Keratinocyte (primary cell): Measurements from ENCODE around the gene PRRX1. TPM values are rescaled to one million over a fixed set of nuclear protein-coding genes. Genes with fewer than 3 reads are reported as not detected.

Source experiments
- DNase-seq: peaks from one replicate; pipeline ENCODE4 v3.0.0-alpha.2; 2011; ENCODE audit warnings: low read depth, missing footprints, low spot score
- FAIRE-seq: peaks from 2 replicates; lab custom pipeline; 2011; peaks lifted over from hg19 to GRCh38; lab: Jason Lieb, UNC
- H2AFZ ChIP-seq: 2 replicates; pipeline ENCODE4 v1.6.0; 2012; ENCODE audit warnings: low read length, control low read depth, inconsistent platforms; ENCODE audit not compliant: control insufficient read depth
- H3K27ac ChIP-seq: 2 replicates; pipeline ENCODE4 v1.5.1; 2011; ENCODE audit warnings: low read length; ENCODE audit not compliant: control insufficient read depth, insufficient read depth
- H3K27me3 ChIP-seq: 3 replicates; pipeline ENCODE4 v1.6.0; 2011; ENCODE audit warnings: low read length; ENCODE audit not compliant: control insufficient read depth, insufficient read depth; ENCODE audit errors: extremely low read depth
- H3K36me3 ChIP-seq, 2 experiments: 2 replicates in 1 of 2; 3 replicates in 1 of 2; pipeline ENCODE4 v1.5.1; 2011; ENCODE audit warnings: low read length in 2 of 2, mild to moderate bottlenecking in 1 of 2; ENCODE audit not compliant: control insufficient read depth in 2 of 2, insufficient read depth in 2 of 2; ENCODE audit errors: extremely low read depth in 1 of 2
- H3K4me1 ChIP-seq: 3 replicates; pipeline ENCODE4 v1.5.1; 2011; ENCODE audit warnings: low read length; ENCODE audit not compliant: control insufficient read depth, insufficient read depth; ENCODE audit errors: extremely low read depth
- H3K4me2 ChIP-seq: 3 replicates; pipeline ENCODE4 v1.6.0; 2011; ENCODE audit warnings: low read depth, low read length; ENCODE audit not compliant: control insufficient read depth, insufficient read depth; ENCODE audit errors: extremely low read depth
- H3K4me3 ChIP-seq, 3 experiments: fragments of 200-600 bp in 1 of 3; sonication (generic) in 1 of 3; 2 replicates in 2 of 3; 3 replicates in 1 of 3; pipeline ENCODE4 v1.5.1; 2011 to 2016; ENCODE audit warnings: low read length in 3 of 3, mild to moderate bottlenecking in 3 of 3, control low read depth in 2 of 3, inconsistent platforms in 1 of 3, low read depth in 1 of 3, mixed read lengths in 1 of 3, mixed run types in 1 of 3, moderate library complexity in 1 of 3; ENCODE audit not compliant: control insufficient read depth in 2 of 3, insufficient read depth in 2 of 3; ENCODE audit errors: extremely low read depth in 1 of 3
- H3K79me2 ChIP-seq: 2 replicates; pipeline ENCODE4 v1.6.0; 2012; ENCODE audit warnings: low read length; ENCODE audit not compliant: control insufficient read depth, insufficient read depth
- H3K9ac ChIP-seq: 3 replicates; pipeline ENCODE4 v1.6.0; 2011; ENCODE audit warnings: low read length; ENCODE audit not compliant: control insufficient read depth, insufficient read depth; ENCODE audit errors: extremely low read depth
- H3K9me1 ChIP-seq: 3 replicates; pipeline ENCODE4 v1.6.0; 2011; ENCODE audit warnings: low read length; ENCODE audit not compliant: control insufficient read depth, insufficient read depth; ENCODE audit errors: extremely low read depth
- H3K9me3 ChIP-seq: 2 replicates; pipeline ENCODE4 v1.5.1; 2012; ENCODE audit warnings: low read depth, low read length; ENCODE audit not compliant: control insufficient read depth
- H4K20me1 ChIP-seq: 3 replicates; pipeline ENCODE4 v1.6.0; 2011; ENCODE audit warnings: low read length; ENCODE audit not compliant: control insufficient read depth, insufficient read depth; ENCODE audit errors: extremely low read depth
- CTCF ChIP-seq, 3 experiments: IDR thresholded peaks in 1 of 3; conservative IDR thresholded peaks in 1 of 3; optimal IDR thresholded peaks in 1 of 3; 2 replicates in 2 of 3; 3 replicates in 1 of 3; pipeline versions ENCODE3 to v1.5.1; 2011; ENCODE audit warnings: low read length in 3 of 3, mild to moderate bottlenecking in 3 of 3, moderate library complexity in 2 of 3, control low read depth in 1 of 3, inconsistent platforms in 1 of 3; ENCODE audit not compliant: insufficient read depth in 2 of 3; ENCODE audit errors: extremely low read depth in 1 of 3
- EZH2 ChIP-seq: IDR thresholded peaks from one replicate; pipeline ENCODE4 v1.6.1; 2012; ENCODE audit warnings: inconsistent platforms, mild to moderate bottlenecking, low read length, moderate library complexity
- dilution Hi-C: fragments of 300-500 bp; cut with MboI; formaldehyde crosslinking; loops from one replicate; pipeline ENCODE4 v1.7.0; 2020; ENCODE audit warnings: low sequenced_read_pairs; ENCODE audit not compliant: extremely low pct_ligation_motif_present
- polyA plus RNA-seq, 5 experiments: library from polyadenylated mRNA; depleted of rRNA in 3 of 5; stranded (reverse) in 3 of 5; stranded (forward) in 1 of 5; unstranded in 1 of 5; fragments of >200 nt; gene quantifications; 1 replicate in 1 of 5; 2 replicates in 3 of 5; 3 replicates in 1 of 5; pipeline versions ENCODE4 v1.2.1 to v1.2.3, GENCODE V29; 2011 to 2012; ENCODE audit warnings: missing spikeins in 2 of 5, low read depth in 1 of 5, low replicate concordance in 1 of 5

The PRRX1 gene
- polyA plus RNA-seq, 1 donor (not counting 4 experiments of a cell fraction or from before 2014, with no cell fraction given) = not detected

GRCh38 chr1:170666541-170667254, 2.8 kb downstream of the PRRX1 start:
- H2AFZ ChIP-seq = no peak overlapping the region
- no peaks in the 10 kb centered on the region for H3K36me3 ChIP-seq
- H4K20me1 ChIP-seq = no peaks in the 10 kb centered on the region
- no peaks in the 10 kb centered on the region for H3K9me1 ChIP-seq
- TF ChIP-seq CTCF (optimal IDR thresholded peaks at IDR 0.05 in 1 of 3, IDR thresholded peaks at IDR 0.05 in 1 of 3, conservative IDR thresholded peaks at IDR 0.05 in 1 of 3; ENCODE audit: extremely low read depth in 1 of 3, insufficient read depth in 2 of 3, low read length in 3 of 3) (no peak), EZH2 (no peak)
- H3K79me2 ChIP-seq = no peaks in the 10 kb centered on the region
- H3K4me3 ChIP-seq = no peak overlapping the region
- peaks cover 49% of the 10 kb centered on the region for H3K27me3 ChIP-seq
- H3K4me2 ChIP-seq = no peak overlapping the region
- no peak overlapping the region for H3K27ac ChIP-seq
- FAIRE-seq (no peak), DNase-seq (no peak)
- no peaks in the 10 kb centered on the region for H3K9me3 ChIP-seq
- dilution Hi-C loops = no loop called here
- H3K9ac ChIP-seq = no peak overlapping the region
- H3K4me1 ChIP-seq = peaks cover 16% of the 10 kb centered on the region

GRCh38 chr1:170668209-170669106, 4.5 kb downstream of the PRRX1 start:
- H2AFZ ChIP-seq = no peak overlapping the region
- H3K79me2 ChIP-seq = no peaks in the 10 kb centered on the region
- peaks cover 7% of the 10 kb centered on the region for H3K4me1 ChIP-seq
- H3K9me3 ChIP-seq = no peaks in the 10 kb centered on the region
- H3K4me2 ChIP-seq = no peak overlapping the region
- H3K27me3 ChIP-seq = peaks cover 34% of the 10 kb centered on the region
- TF ChIP-seq CTCF (optimal IDR thresholded peaks at IDR 0.05 in 1 of 3, IDR thresholded peaks at IDR 0.05 in 1 of 3, conservative IDR thresholded peaks at IDR 0.05 in 1 of 3; ENCODE audit: extremely low read depth in 1 of 3, insufficient read depth in 2 of 3, low read length in 3 of 3) (no peak), EZH2 (no peak)
- no peaks in the 10 kb centered on the region for H4K20me1 ChIP-seq
- dilution Hi-C loops = no loop called here
- FAIRE-seq = no peak
- no peaks in the 10 kb centered on the region for H3K9me1 ChIP-seq
- no peak for DNase-seq
- no peak overlapping the region for H3K9ac ChIP-seq
- no peaks in the 10 kb centered on the region for H3K36me3 ChIP-seq
- H3K27ac ChIP-seq = no peak overlapping the region
- H3K4me3 ChIP-seq = no peak overlapping the region
